Measurements from ENCODE around the gene PLXDC1. TPM values are rescaled to one million over a fixed set of nuclear protein-coding genes. Genes with fewer than 3 reads are reported as not detected.

Gene PLXDC1
- total RNA-seq, 1 donor: 2.9 TPM

DNA sequence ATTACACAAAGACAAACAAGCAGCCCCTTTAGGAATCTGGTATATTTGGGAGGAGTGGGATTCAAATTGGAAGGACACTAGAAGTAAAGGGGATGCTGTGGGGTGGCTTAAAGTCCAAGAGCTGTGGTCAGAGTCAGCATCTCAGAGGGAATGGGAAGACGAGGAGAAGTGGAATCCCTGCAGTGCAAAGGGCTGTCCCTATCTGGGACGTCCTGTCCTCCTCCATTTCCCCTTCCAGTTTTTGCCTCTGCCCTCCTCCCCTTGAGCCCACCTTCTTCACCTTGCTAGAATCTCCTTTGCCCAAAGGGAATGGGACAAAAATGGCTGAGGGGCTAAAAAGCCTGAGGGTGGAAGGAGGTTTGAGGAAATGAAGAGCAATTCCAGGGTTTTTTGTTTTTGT lies 4.2 kb upstream of the PLXDC1 start:
- H3K79me2 ChIP-seq (ENCODE audit: insufficient read depth, low read length): no peaks in the 10 kb centered on the region
- no peak overlapping the region for H3K4me2 ChIP-seq (ENCODE audit: insufficient read depth, low read length)
- no peak for DNase-seq (ENCODE audit: insufficient read length, low spot score, missing footprints)
- no peaks in the 10 kb centered on the region for H3K36me3 ChIP-seq (ENCODE audit: insufficient read depth, low read length)
- no peak overlapping the region for H2AFZ ChIP-seq (ENCODE audit: low read length)
- peaks cover 23% of the 10 kb centered on the region for H3K27me3 ChIP-seq (ENCODE audit: insufficient read depth, low read length)
- TF ChIP-seq, protein P1, sequence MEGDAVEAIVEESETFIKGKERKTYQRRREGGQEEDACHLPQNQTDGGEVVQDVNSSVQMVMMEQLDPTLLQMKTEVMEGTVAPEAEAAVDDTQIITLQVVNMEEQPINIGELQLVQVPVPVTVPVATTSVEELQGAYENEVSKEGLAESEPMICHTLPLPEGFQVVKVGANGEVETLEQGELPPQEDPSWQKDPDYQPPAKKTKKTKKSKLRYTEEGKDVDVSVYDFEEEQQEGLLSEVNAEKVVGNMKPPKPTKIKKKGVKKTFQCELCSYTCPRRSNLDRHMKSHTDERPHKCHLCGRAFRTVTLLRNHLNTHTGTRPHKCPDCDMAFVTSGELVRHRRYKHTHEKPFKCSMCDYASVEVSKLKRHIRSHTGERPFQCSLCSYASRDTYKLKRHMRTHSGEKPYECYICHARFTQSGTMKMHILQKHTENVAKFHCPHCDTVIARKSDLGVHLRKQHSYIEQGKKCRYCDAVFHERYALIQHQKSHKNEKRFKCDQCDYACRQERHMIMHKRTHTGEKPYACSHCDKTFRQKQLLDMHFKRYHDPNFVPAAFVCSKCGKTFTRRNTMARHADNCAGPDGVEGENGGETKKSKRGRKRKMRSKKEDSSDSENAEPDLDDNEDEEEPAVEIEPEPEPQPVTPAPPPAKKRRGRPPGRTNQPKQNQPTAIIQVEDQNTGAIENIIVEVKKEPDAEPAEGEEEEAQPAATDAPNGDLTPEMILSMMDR (IDR thresholded peaks at IDR 0.05; ENCODE audit: extremely low read depth, low read depth, low read length): no peak
- peaks cover 13% of the 10 kb centered on the region for H3K4me1 ChIP-seq (ENCODE audit: insufficient read depth, low read length)
- no peak overlapping the region for H3K4me3 ChIP-seq (ENCODE audit: insufficient read depth, low read length)
- H3K9me3 ChIP-seq (ENCODE audit: low read depth, low read length): no peaks in the 10 kb centered on the region
- H3K27ac ChIP-seq (ENCODE audit: low read depth, low read length): no peak overlapping the region
- H4K20me1 ChIP-seq (ENCODE audit: insufficient read depth, low read length): no peaks in the 10 kb centered on the region

DNA sequence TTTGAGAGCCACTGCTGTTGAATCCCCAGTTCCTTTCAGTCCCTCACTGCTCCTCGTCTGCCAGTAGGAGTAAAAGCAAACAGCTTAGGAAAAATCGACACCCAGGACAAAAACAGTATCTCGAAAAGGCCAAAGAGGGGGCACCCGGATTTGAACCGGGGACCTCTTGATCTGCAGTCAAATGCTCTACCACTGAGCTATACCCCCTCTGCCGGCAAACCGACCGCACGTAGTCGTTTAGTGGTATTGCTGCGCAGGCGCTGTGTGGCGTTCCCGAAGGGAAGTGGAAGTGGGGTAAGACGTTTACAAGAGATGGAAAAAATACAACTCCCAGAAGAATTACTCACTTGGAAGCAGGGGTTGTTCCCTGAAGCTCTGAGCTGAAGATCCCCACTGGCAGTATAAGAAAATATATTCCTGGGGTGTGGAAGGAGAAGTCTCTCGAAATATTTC lies 2.2 kb upstream of the PLXDC1 start:
- TF ChIP-seq, protein P1 (IDR thresholded peaks at IDR 0.05; ENCODE audit: extremely low read depth, low read depth, low read length): no peak
- H4K20me1 ChIP-seq (ENCODE audit: insufficient read depth, low read length): no peaks in the 10 kb centered on the region
- no peaks in the 10 kb centered on the region for H3K79me2 ChIP-seq (ENCODE audit: insufficient read depth, low read length)
- H3K4me3 ChIP-seq (ENCODE audit: insufficient read depth, low read length): peak overlapping the region; percentile 76
- H3K27me3 ChIP-seq (ENCODE audit: insufficient read depth, low read length): peaks cover 41% of the 10 kb centered on the region
- peaks cover 13% of the 10 kb centered on the region for H3K4me1 ChIP-seq (ENCODE audit: insufficient read depth, low read length)
- peak; percentile 97 for DNase-seq (ENCODE audit: insufficient read length, low spot score, missing footprints)
- peak overlapping the region; percentile 79 for H2AFZ ChIP-seq (ENCODE audit: low read length)
- peak overlapping the region; percentile 89 for H3K4me2 ChIP-seq (ENCODE audit: insufficient read depth, low read length)
- no peaks in the 10 kb centered on the region for H3K36me3 ChIP-seq (ENCODE audit: insufficient read depth, low read length)
- no peaks in the 10 kb centered on the region for H3K9me3 ChIP-seq (ENCODE audit: low read depth, low read length)
- H3K27ac ChIP-seq (ENCODE audit: low read depth, low read length): peak overlapping the region; percentile 46

DNA sequence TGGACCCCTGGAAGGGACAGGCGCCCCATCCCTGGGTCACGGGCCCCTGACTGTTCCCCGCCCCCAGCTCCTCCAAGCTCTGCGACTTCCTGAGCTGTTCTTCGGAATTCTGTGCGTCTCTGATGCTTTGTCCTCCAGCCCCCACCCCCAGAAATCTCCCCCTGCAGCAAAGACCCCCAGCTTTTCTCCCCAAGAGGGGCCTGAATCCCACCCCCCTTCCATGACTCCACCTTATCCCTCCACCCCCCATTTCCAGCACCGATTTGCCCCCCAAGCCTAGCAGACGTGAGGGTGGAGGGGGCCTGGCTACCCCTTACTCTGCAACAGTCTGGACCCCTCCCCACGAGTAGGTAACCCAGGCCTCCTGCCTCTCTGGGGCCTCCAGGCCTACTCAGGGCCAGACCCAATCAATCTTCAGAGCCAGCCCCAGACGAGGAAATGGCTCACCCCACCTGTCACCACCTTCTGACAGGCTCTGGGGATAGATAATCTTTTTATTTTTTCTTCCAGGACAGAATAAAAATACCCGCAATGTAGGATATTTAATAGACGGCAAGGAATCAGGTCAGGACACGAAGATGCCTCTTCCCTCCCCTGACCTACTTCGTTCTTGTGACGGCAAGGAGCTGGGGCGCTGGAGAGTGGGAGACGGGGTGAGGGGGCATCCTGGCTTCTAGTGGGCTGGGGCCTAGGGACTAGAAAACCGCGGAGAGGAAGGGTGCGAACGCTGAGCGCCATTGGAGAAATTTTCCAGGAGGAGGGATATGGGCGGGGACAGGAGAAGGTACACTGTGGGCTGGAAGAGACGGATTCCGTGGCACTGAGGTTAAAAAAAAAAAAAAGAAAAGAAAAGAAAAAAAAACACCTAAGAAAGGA lies 744 bp upstream of the PLXDC1 start:
- Histone ChIP-seq H3K27me3 (ENCODE audit: insufficient read depth, low read length) (peaks cover 41% of the 10 kb centered on the region), H3K4me2 (ENCODE audit: insufficient read depth, low read length) (peak overlapping the region; percentile 89), H3K36me3 (ENCODE audit: insufficient read depth, low read length) (no peaks in the 10 kb centered on the region), H2AFZ (ENCODE audit: low read length) (peak overlapping the region; percentile 62), H3K4me3 (ENCODE audit: insufficient read depth, low read length) (peak overlapping the region; percentile 76), H3K27ac (ENCODE audit: low read depth, low read length) (no peak overlapping the region), H3K9me3 (ENCODE audit: low read depth, low read length) (no peaks in the 10 kb centered on the region), H4K20me1 (ENCODE audit: insufficient read depth, low read length) (no peaks in the 10 kb centered on the region), H3K79me2 (ENCODE audit: insufficient read depth, low read length) (no peaks in the 10 kb centered on the region), H3K4me1 (ENCODE audit: insufficient read depth, low read length) (peaks cover 13% of the 10 kb centered on the region)
- DNase-seq (ENCODE audit: insufficient read length, low spot score, missing footprints): peak; percentile 43
- TF ChIP-seq, protein P1 (IDR thresholded peaks at IDR 0.05; ENCODE audit: extremely low read depth, low read depth, low read length): no peak

GRCh38 chr17:39150795-39151149 lies 665 bp downstream of the PLXDC1 start:
- H3K79me2 ChIP-seq (ENCODE audit: insufficient read depth, low read length): no peaks in the 10 kb centered on the region
- peaks cover 13% of the 10 kb centered on the region for H3K4me1 ChIP-seq (ENCODE audit: insufficient read depth, low read length)
- no peak overlapping the region for H2AFZ ChIP-seq (ENCODE audit: low read length)
- no peaks in the 10 kb centered on the region for H3K9me3 ChIP-seq (ENCODE audit: low read depth, low read length)
- H3K27me3 ChIP-seq (ENCODE audit: insufficient read depth, low read length): peaks cover 37% of the 10 kb centered on the region
- peak; percentile 38 for DNase-seq (ENCODE audit: insufficient read length, low spot score, missing footprints)
- no peak overlapping the region for H3K4me3 ChIP-seq (ENCODE audit: insufficient read depth, low read length)
- no peaks in the 10 kb centered on the region for H4K20me1 ChIP-seq (ENCODE audit: insufficient read depth, low read length)
- H3K4me2 ChIP-seq (ENCODE audit: insufficient read depth, low read length): no peak overlapping the region
- TF ChIP-seq, protein P1 (IDR thresholded peaks at IDR 0.05; ENCODE audit: extremely low read depth, low read depth, low read length): no peak
- H3K36me3 ChIP-seq (ENCODE audit: insufficient read depth, low read length): no peaks in the 10 kb centered on the region
- no peak overlapping the region for H3K27ac ChIP-seq (ENCODE audit: low read depth, low read length)

All from osteoblast (primary cell).